GM21381 (cell line): ENCODE results near the gene SLC35A5.

Source experiments
- ATAC-seq: cut with Tn5 transposase; IDR thresholded peaks from one replicate; pipeline ENCODE4 v1.9.1; 2021; ENCODE audit warnings: mild to moderate bottlenecking, moderate library complexity; ENCODE audit not compliant: unreplicated experiment

The SLC35A5 gene

DNA sequence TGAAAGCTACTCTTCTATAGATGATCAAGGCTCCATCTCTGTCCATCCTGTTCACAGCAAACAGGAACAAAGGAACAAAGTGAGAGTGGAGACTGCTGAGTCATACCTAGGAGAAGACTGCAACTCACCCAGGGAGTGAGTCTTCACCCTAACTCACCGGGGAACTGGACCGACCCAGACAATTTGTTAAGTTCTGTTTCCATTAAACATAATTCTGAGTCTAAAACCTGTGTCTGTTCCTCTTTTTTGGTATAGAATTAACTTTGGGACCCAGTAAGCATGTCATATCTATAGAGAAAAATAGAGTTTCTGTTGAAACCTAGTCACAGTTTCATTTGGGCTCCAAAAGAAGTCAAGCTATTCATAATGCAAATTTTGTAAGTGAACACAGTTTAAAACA is 57.5 kb downstream of the SLC35A5 start:
- peak; percentile 58 for ATAC-seq

DNA sequence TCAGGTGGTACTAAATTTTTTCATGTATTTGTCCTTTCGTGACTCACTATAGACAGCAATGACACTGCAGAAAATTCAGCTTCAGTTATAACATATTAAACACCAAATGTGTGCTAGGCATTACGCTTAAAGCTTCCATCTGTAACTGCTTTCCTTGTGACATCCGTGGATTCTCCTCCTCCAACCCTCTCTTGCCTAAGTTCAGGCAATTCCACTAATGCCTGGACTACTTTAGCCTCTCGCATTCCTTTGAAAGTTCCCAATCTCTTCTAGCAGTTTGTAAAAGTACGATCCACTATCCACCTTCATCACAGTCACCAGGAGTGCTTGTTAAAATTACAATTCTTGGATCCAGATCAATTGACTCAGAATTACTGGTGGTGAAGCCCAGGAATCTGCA is 61.4 kb downstream of the SLC35A5 start:
- no peak for ATAC-seq

DNA sequence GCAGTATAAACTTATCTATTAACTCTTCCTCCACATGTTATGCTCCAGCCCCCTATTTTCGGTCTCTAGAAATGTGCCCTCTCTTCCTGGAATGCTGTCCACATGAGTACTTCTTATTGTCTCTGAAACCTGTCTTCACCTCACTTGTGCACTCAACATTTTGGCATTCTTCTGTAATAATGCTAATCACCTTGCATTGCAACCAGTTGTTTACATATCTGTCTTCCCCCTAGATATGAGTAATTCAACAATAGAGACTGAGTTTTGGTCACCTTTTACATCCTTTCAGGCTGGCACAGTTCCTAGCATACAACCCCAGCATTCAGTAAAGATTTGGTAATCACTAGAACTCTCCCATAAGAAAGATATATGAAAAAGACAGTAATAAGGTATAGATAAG is 61.9 kb downstream of the SLC35A5 start:
- no peak for ATAC-seq

DNA sequence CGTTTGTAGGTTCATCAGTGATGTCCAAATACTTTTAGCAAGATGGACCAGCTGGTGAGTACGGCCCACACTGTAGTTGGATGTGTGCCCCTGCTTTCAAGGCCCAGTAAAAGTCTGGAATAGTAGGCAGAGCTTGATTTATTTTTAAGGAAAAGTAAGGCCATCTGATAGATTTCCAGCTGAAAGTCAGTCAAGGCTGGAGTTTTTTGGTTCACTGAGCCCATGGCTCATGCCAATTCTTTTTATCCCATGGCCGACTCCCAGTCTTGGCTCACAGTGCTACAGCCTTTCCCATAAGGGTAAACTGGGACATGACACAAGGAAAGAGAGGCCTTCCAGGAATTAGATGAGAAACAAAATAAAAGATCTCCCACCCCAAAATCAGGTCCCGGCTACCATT is 65.6 kb downstream of the SLC35A5 start:
- ATAC-seq = no peak

DNA sequence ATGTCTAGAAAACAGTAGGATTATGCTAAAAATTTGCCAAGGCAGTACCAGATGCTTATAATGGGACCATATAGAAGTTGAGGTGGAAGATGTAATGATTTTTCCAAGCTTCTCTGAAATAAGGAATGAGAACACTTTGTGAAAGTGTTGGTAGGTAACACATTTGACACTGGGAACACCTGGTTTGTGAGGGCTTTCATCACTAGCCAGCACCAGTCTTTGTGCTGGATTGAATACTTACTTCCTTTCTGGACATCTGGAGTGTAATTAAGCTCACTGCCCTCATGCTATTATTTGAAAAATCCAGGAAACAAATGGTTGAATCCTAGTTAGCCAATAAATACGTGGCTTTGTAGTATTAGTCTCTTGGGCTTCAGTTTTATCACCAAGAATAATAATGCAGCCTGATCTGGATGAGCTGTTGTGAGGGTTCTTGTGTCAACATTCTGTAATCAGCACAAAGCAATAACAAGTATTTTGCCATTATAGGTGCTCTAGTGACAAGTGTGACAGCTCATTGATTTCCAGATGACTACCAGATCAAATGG is 66.1 kb downstream of the SLC35A5 start:
- ATAC-seq = no peak

DNA sequence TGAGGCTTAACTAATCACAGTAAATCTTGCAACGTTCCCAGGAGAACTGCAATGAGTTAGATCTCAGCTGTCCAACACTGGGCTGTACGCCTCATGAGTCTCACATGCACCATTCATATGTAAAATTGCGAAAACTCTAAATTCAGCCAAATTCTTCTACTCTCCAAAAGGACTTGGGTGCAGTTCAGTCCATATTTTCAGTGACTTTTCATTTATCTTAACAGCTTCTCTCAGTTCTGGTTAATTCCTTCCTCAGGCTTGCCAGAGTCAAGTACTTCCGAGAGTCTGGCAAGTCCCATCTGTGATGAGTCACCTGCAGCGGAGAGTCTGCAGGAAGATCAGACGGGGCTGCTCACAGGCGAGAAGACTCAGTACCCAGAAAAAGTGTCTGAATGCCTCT is 67.6 kb downstream of the SLC35A5 start:
- ATAC-seq = no peak

DNA sequence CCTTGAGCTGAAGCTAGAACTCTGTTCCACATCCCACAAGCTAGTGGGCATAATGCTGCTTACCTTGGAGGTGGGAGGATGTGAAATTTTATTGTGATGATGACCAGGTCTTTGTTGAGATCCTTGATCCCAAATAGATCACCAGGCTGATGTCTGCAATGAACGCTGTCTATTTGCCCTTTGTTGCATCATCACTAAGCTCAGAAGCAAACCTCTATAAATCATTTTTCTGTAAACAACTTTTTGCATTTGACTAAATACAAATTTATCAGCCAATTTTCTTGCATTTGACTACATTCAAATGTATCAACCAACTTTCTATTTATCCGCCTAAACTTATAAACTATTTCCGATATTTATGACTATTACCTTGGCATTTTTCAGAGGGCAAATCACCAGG is 69.4 kb downstream of the SLC35A5 start:
- no peak for ATAC-seq

DNA sequence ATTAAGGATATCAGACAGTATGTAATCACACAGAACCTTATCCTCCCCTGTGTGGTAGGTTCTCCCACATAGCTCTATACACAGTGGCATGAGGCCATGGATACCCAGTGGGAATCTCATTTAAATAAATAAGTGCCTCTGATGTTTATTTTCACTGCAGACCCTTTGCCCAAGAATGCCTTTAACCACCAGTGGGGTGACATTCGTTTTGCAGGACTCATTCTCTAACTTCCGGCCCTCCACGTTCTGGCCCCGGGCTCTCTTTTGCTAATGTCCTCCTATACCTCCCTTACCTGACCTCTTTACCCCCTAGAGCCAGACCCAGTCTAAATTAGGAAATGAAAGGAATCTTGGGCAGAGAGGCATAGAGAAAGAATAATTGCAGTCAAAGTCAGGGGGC is 70.8 kb downstream of the SLC35A5 start:
- ATAC-seq = no peak

DNA sequence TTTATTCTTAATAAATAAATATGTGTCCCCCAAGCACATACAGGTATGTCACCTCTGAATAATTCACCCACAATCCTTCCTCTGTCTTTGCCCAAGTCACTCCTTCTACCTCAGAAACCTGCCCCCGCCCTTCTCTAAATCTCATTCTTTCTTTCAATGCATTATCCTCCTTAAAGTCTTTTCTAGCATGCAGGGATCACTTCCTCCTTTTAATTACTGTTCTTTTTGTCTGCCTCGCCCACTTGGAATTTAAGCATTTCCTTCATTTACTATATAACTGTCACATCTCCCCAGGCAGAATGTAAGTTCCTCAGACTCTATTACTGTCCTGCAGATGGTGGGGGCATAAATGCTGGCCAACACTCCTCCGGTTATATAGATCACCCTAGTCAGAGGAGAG is 71.3 kb downstream of the SLC35A5 start:
- no peak for ATAC-seq

DNA sequence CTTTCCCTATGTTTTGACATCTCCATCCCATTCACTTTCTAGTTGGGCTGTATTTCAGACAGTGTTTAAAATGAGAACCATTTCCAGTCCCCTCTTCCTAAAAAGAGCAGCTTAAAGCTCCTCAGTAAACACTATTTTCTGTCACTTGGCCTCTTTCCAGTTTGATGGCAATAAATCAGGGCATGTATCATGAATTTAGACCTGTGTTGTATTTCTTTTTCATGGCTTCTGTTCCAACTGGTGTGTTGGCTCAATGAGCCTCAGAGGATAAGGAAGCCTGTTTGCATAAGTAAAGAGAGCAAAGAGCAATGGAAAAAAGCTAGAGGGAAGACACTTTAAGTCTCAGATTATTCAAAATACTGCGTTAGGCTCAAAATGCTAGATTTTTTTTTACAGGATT is 71.9 kb downstream of the SLC35A5 start:
- ATAC-seq = no peak

DNA sequence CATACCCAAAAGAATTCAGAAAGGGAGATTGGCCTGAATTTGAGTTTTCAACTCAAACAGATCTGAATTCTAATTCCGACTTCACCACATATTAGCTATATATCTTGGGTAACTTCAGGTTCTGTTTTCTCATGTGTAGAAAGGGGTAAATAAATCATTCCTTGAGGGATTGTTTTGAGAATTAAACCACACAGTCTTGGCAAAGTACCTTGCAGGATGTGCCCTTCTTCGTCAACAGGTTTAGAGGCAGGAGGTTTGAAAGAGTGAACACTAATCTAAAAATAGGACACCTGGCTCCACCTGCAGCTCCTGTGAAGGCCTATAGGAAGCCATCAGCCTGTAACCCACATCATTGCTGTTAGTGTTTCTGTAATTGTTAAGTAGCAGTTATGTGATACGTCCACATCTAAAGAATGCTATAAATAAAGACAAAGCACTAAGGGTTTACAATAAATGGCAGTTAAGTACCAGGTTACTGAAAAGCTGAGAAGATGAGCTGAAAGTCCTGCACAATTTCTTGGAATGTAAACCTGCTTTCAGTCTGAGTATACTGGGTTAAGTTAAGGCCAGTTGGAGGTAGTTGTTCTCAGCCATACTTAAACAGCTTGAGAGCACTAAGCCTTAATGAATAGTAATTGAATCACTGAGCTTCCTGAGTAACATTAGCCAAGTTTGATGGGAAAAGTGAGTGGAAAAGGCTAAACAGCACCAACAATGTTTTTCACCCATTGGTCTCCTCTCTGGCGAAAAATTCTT is 73.1 kb downstream of the SLC35A5 start:
- ATAC-seq = no peak
